Effector memory CD8-positive, alpha-beta T cell (primary cell): ENCODE data around the gene STPG4.
"Not testable (repeated sequence)": the region's sequence is repeated elsewhere in the genome, so short reads cannot be mapped to it uniquely, and the experiment has no call there.

Experiments
- ATAC-seq: fragments of 150-1000 bp; cut with Tn5 transposase; replicated peaks from 2 replicates; pipeline ENCODE4 v1.10.0; 2021; ENCODE audit warnings: mild to moderate bottlenecking, moderate library complexity
- DNase-seq, 3 experiments: peaks; one replicate each; pipeline ENCODE4 v3.0.0; 2021
- H3K27ac Mint-ChIP-seq, 2 donors: one replicate each; pipeline ENCODE4 v1.8.0; 2022; ENCODE audit warnings: mild to moderate bottlenecking in 2 of 2, mixed read lengths in 2 of 2, moderate library complexity in 2 of 2
- H3K27me3 Mint-ChIP-seq, 2 donors: one replicate each; pipeline ENCODE4 v1.8.0; 2022; ENCODE audit warnings: mixed read lengths in 2 of 2
- H3K36me3 Mint-ChIP-seq: one replicate; pipeline ENCODE4 v1.8.0; 2022; ENCODE audit warnings: mild to moderate bottlenecking, moderate library complexity, mixed read lengths; ENCODE audit not compliant: insufficient read depth
- H3K4me1 Mint-ChIP-seq, 2 donors: one replicate each; pipeline ENCODE4 v1.8.0; 2022; ENCODE audit warnings: low read depth in 2 of 2, mixed read lengths in 2 of 2
- H3K4me3 Mint-ChIP-seq, 2 donors: one replicate each; pipeline ENCODE4 v1.8.0; 2022; ENCODE audit warnings: mild to moderate bottlenecking in 2 of 2, mixed read lengths in 2 of 2, moderate library complexity in 2 of 2
- H3K9me3 Mint-ChIP-seq, 2 donors: one replicate each; pipeline ENCODE4 v1.8.0; 2022; ENCODE audit warnings: mixed read lengths in 2 of 2

Gene STPG4

GRCh38 chr2:47108267-47109006 is 46.7 kb downstream of the STPG4 start:
- H3K27ac Mint-ChIP-seq, H3K9me3 Mint-ChIP-seq: not testable (repeated sequence)

GRCh38 chr2:47107201-47107600 is 47.9 kb downstream of the STPG4 start:
- H3K27me3 Mint-ChIP-seq, H3K4me1 Mint-ChIP-seq, H3K4me3 Mint-ChIP-seq, DNase-seq, H3K27ac Mint-ChIP-seq, H3K9me3 Mint-ChIP-seq, H3K36me3 Mint-ChIP-seq, ATAC-seq: not testable (repeated sequence)

More at GRCh38 chr2:47108267-47109006, 46.7 kb downstream of the STPG4 start:
- not testable (repeated sequence) for H3K4me3 Mint-ChIP-seq, H3K4me1 Mint-ChIP-seq, H3K36me3 Mint-ChIP-seq, ATAC-seq, DNase-seq, H3K27me3 Mint-ChIP-seq

- H3K4me3 Mint-ChIP-seq, H3K9me3 Mint-ChIP-seq, H3K27me3 Mint-ChIP-seq, DNase-seq, H3K27ac Mint-ChIP-seq, H3K4me1 Mint-ChIP-seq, ATAC-seq, H3K36me3 Mint-ChIP-seq: not testable (repeated sequence)
Observed at GRCh38 chr2:47106231-47106630, 48.9 kb downstream of the STPG4 start.

GRCh38 chr2:47099712-47100111 is 55.4 kb downstream of the STPG4 start:
- not testable (repeated sequence) for H3K36me3 Mint-ChIP-seq, DNase-seq, H3K9me3 Mint-ChIP-seq, H3K4me1 Mint-ChIP-seq, H3K4me3 Mint-ChIP-seq, H3K27me3 Mint-ChIP-seq, H3K27ac Mint-ChIP-seq, ATAC-seq

- no peaks in the 10 kb centered on the region for H3K27me3 Mint-ChIP-seq
- no peaks in the 10 kb centered on the region for H3K9me3 Mint-ChIP-seq
- no peak overlapping the region for H3K4me3 Mint-ChIP-seq
- no peak for DNase-seq
- H3K27ac Mint-ChIP-seq, result no peak overlapping the region
- H3K4me1 Mint-ChIP-seq, result no peaks in the 10 kb centered on the region
- H3K36me3 Mint-ChIP-seq, result peaks cover 3% of the 10 kb centered on the region
- no peak for ATAC-seq
Observed at GRCh38 chr2:47098953-47099352, 56.2 kb downstream of the STPG4 start.

GRCh38 chr2:47097563-47097962 is 57.5 kb downstream of the STPG4 start:
- no peak overlapping the region for H3K27ac Mint-ChIP-seq
- H3K9me3 Mint-ChIP-seq, result no peaks in the 10 kb centered on the region
- no peaks in the 10 kb centered on the region for H3K27me3 Mint-ChIP-seq
- H3K36me3 Mint-ChIP-seq, result peaks cover 3% of the 10 kb centered on the region
- H3K4me3 Mint-ChIP-seq, result no peak overlapping the region
- no peaks in the 10 kb centered on the region for H3K4me1 Mint-ChIP-seq
- DNase-seq, result no peak
- no peak for ATAC-seq

- Mint-ChIP-seq H3K36me3 (peaks cover 3% of the 10 kb centered on the region), H3K9me3 (no peaks in the 10 kb centered on the region), H3K4me3 (no peak overlapping the region), H3K4me1 (no peaks in the 10 kb centered on the region), H3K27ac (no peak overlapping the region), H3K27me3 (no peaks in the 10 kb centered on the region)
- ATAC-seq (no peak), DNase-seq (no peak)
Observed at GRCh38 chr2:47096451-47096850, 58.7 kb downstream of the STPG4 start.

- no peak overlapping the region for H3K4me3 Mint-ChIP-seq
- no peak for DNase-seq
- no peaks in the 10 kb centered on the region for H3K9me3 Mint-ChIP-seq
- H3K27me3 Mint-ChIP-seq, result no peaks in the 10 kb centered on the region
- H3K4me1 Mint-ChIP-seq, result no peaks in the 10 kb centered on the region
- peaks cover 3% of the 10 kb centered on the region for H3K36me3 Mint-ChIP-seq
- no peak for ATAC-seq
- no peak overlapping the region for H3K27ac Mint-ChIP-seq
Observed at GRCh38 chr2:47095349-47096020, 59.6 kb downstream of the STPG4 start.

- Mint-ChIP-seq H3K36me3 (peaks cover 3% of the 10 kb centered on the region), H3K9me3 (no peaks in the 10 kb centered on the region), H3K27me3 (peaks cover 0 to 5% of the 10 kb centered on the region in 2 donors), H3K4me1 (no peaks in the 10 kb centered on the region), H3K4me3 (no peak overlapping the region), H3K27ac (no peak overlapping the region)
- ATAC-seq, result no peak
- no peak for DNase-seq
Observed at GRCh38 chr2:47094511-47095142, 60.5 kb downstream of the STPG4 start.

GRCh38 chr2:47093626-47094025 is 61.5 kb downstream of the STPG4 start:
- Mint-ChIP-seq H3K27ac (no peak overlapping the region), H3K36me3 (peaks cover 3% of the 10 kb centered on the region), H3K4me1 (no peaks in the 10 kb centered on the region), H3K4me3 (no peak overlapping the region), H3K9me3 (no peaks in the 10 kb centered on the region), H3K27me3 (peaks cover 0 to 6% of the 10 kb centered on the region in 2 donors)
- no peak for ATAC-seq
- no peak for DNase-seq

- H3K4me3 Mint-ChIP-seq, result no peak overlapping the region
- H3K36me3 Mint-ChIP-seq, result peaks cover 3% of the 10 kb centered on the region
- peaks cover 0 to 6% of the 10 kb centered on the region in 2 donors for H3K27me3 Mint-ChIP-seq
- no peak for DNase-seq
- no peak overlapping the region for H3K27ac Mint-ChIP-seq
- ATAC-seq, result no peak
- no peaks in the 10 kb centered on the region for H3K4me1 Mint-ChIP-seq
- no peaks in the 10 kb centered on the region for H3K9me3 Mint-ChIP-seq
Observed at GRCh38 chr2:47092465-47092864, 62.6 kb downstream of the STPG4 start.

- DNase-seq (no peak), ATAC-seq (no peak)
- Mint-ChIP-seq H3K36me3 (peaks cover 3% of the 10 kb centered on the region), H3K4me1 (no peaks in the 10 kb centered on the region), H3K27ac (no peak overlapping the region), H3K27me3 (peaks cover 0 to 6% of the 10 kb centered on the region in 2 donors), H3K9me3 (no peaks in the 10 kb centered on the region), H3K4me3 (no peak overlapping the region)
Observed at GRCh38 chr2:47091118-47091517, 64.0 kb downstream of the STPG4 start.

- no peak overlapping the region for H3K4me3 Mint-ChIP-seq
- DNase-seq, result no peak
- H3K4me1 Mint-ChIP-seq, result no peaks in the 10 kb centered on the region
- no peak overlapping the region for H3K27ac Mint-ChIP-seq
- no peaks in the 10 kb centered on the region for H3K36me3 Mint-ChIP-seq
- peaks cover 0 to 6% of the 10 kb centered on the region in 2 donors for H3K27me3 Mint-ChIP-seq
- H3K9me3 Mint-ChIP-seq, result no peaks in the 10 kb centered on the region
- ATAC-seq, result no peak
Observed at GRCh38 chr2:47089083-47089464, 66.0 kb downstream of the STPG4 start.
